ENCODE data around the gene STAMBPL1.

The STAMBPL1 gene

GRCh38 chr10:88870089-88870488 lies 10.0 kb upstream of the STAMBPL1 start:
- no peak overlapping the region for H3K4me2 ChIP-seq (ENCODE audit: low read length)
- H3K79me2 ChIP-seq (ENCODE audit: control insufficient read depth, low read length), result no peaks in the 10 kb centered on the region
- H3K36me3 ChIP-seq (ENCODE audit: control insufficient read depth, low read length), result no peaks in the 10 kb centered on the region
- TF ChIP-seq EZH2phosphoT487 (IDR thresholded peaks at IDR 0.05; ENCODE audit: borderline replicate concordance, low read length) (no peak), CTCF (IDR thresholded peaks at IDR 0.05; ENCODE audit: low read depth, low read length, poor library complexity, severe bottlenecking) (no peak)
- H3K4me1 ChIP-seq (ENCODE audit: control insufficient read depth, low read length), result 0 out of 2 replicates have a peak, but pooled peaks cover 3% of the 10 kb centered on the region
- no peaks in the 10 kb centered on the region for H3K9me2 ChIP-seq (replicated peaks; ENCODE audit: control insufficient read depth, low read length)
- H3K9me3 ChIP-seq (ENCODE audit: control insufficient read depth, insufficient read depth, low read length), result no peaks in the 10 kb centered on the region
- no peaks in the 10 kb centered on the region for H4K20me1 ChIP-seq (ENCODE audit: control insufficient read depth, insufficient read depth, low read depth, low read length)
- H3F3A ChIP-seq (ENCODE audit: control insufficient read depth, insufficient read depth), result no peaks in the 10 kb centered on the region
- no peak overlapping the region for H3K27ac ChIP-seq (ENCODE audit: low read depth, low read length)
- H3K4me3 ChIP-seq (ENCODE audit: low read length), result no peak overlapping the region
- H3K27me3 ChIP-seq (ENCODE audit: control insufficient read depth, low read length), result no peaks in the 10 kb centered on the region

GRCh38 chr10:88873757-88874156 lies 6.3 kb upstream of the STAMBPL1 start:
- Histone ChIP-seq H3K4me2 (ENCODE audit: low read length) (no peak overlapping the region), H3K27me3 (ENCODE audit: control insufficient read depth, low read length) (no peaks in the 10 kb centered on the region), H4K20me1 (ENCODE audit: control insufficient read depth, insufficient read depth, low read depth, low read length) (no peaks in the 10 kb centered on the region), H3K9me3 (ENCODE audit: control insufficient read depth, insufficient read depth, low read length) (no peaks in the 10 kb centered on the region), H3K9me2 (replicated peaks; ENCODE audit: control insufficient read depth, low read length) (no peaks in the 10 kb centered on the region), H3K4me3 (ENCODE audit: low read length) (no peak overlapping the region), H3K27ac (ENCODE audit: low read depth, low read length) (no peak overlapping the region), H3F3A (ENCODE audit: control insufficient read depth, insufficient read depth) (no peaks in the 10 kb centered on the region), H3K36me3 (ENCODE audit: control insufficient read depth, low read length) (no peaks in the 10 kb centered on the region), H3K4me1 (ENCODE audit: control insufficient read depth, low read length) (peaks cover 17% of the 10 kb centered on the region), H3K79me2 (ENCODE audit: control insufficient read depth, low read length) (no peaks in the 10 kb centered on the region)
- TF ChIP-seq EZH2phosphoT487 (IDR thresholded peaks at IDR 0.05; ENCODE audit: borderline replicate concordance, low read length), result no peak
- no peak for TF ChIP-seq CTCF (IDR thresholded peaks at IDR 0.05; ENCODE audit: low read depth, low read length, poor library complexity, severe bottlenecking)

- H3K79me2 ChIP-seq (ENCODE audit: control insufficient read depth, low read length), result no peaks in the 10 kb centered on the region
- H3K9me3 ChIP-seq (ENCODE audit: control insufficient read depth, insufficient read depth, low read length), result no peaks in the 10 kb centered on the region
- H3K9me2 ChIP-seq (replicated peaks; ENCODE audit: control insufficient read depth, low read length), result no peaks in the 10 kb centered on the region
- H3F3A ChIP-seq (ENCODE audit: control insufficient read depth, insufficient read depth), result peaks cover 1% of the 10 kb centered on the region; the same call in 1 of the 2 replicates
- TF ChIP-seq CTCF (IDR thresholded peaks at IDR 0.05; ENCODE audit: low read depth, low read length, poor library complexity, severe bottlenecking) (no peak), EZH2phosphoT487 (IDR thresholded peaks at IDR 0.05; ENCODE audit: borderline replicate concordance, low read length) (no peak)
- H3K4me3 ChIP-seq (ENCODE audit: low read length), result no peak overlapping the region
- no peaks in the 10 kb centered on the region for H4K20me1 ChIP-seq (ENCODE audit: control insufficient read depth, insufficient read depth, low read depth, low read length)
- H3K4me1 ChIP-seq (ENCODE audit: control insufficient read depth, low read length), result peaks cover 23% of the 10 kb centered on the region
- H3K36me3 ChIP-seq (ENCODE audit: control insufficient read depth, low read length), result no peaks in the 10 kb centered on the region
- H3K27ac ChIP-seq (ENCODE audit: low read depth, low read length), result no peak overlapping the region
- H3K27me3 ChIP-seq (ENCODE audit: control insufficient read depth, low read length), result no peaks in the 10 kb centered on the region
- no peak overlapping the region for H3K4me2 ChIP-seq (ENCODE audit: low read length)
Observed at GRCh38 chr10:88874281-88874680, 5.8 kb upstream of the STAMBPL1 start.
